Astrocyte (in vitro differentiated cells and primary cell): Measurements from ENCODE around the gene ZSCAN10. TPM values are rescaled to one million over a fixed set of nuclear protein-coding genes. Genes with fewer than 3 reads are reported as not detected.

Source experiments
- DNase-seq: peaks from one replicate; pipeline ENCODE4 v3.0.0-alpha.2; 2010; ENCODE audit warnings: low read depth
- FAIRE-seq: peaks from 2 replicates; lab custom pipeline; 2011; peaks lifted over from hg19 to GRCh38; lab: Jason Lieb, UNC
- H2AFZ ChIP-seq: 2 replicates; pipeline ENCODE4 v1.6.0; 2012; ENCODE audit warnings: low read depth, low read length, inconsistent platforms
- H3K27ac ChIP-seq: 2 replicates; pipeline ENCODE4 v1.5.1; 2011; ENCODE audit warnings: low read depth, low read length, inconsistent platforms
- H3K27me3 ChIP-seq: 2 replicates; pipeline ENCODE4 v1.6.0; 2011; ENCODE audit warnings: low read length, inconsistent platforms; ENCODE audit not compliant: insufficient read depth
- H3K36me3 ChIP-seq: 2 replicates; pipeline ENCODE4 v1.5.1; 2011; ENCODE audit warnings: low read length, inconsistent platforms; ENCODE audit not compliant: insufficient read depth
- H3K4me1 ChIP-seq: 2 replicates; pipeline ENCODE4 v1.5.1; 2011; ENCODE audit warnings: low read length, inconsistent platforms; ENCODE audit not compliant: insufficient read depth
- H3K4me2 ChIP-seq: 2 replicates; pipeline ENCODE4 v1.6.0; 2012; ENCODE audit warnings: low read length, inconsistent platforms
- H3K4me3 ChIP-seq: 2 replicates; pipeline ENCODE4 v1.5.1; 2011; ENCODE audit warnings: low read depth, mild to moderate bottlenecking, low read length, inconsistent platforms; ENCODE audit not compliant: insufficient read depth
- H3K79me2 ChIP-seq: 2 replicates; pipeline ENCODE4 v1.6.0; 2012; ENCODE audit warnings: mild to moderate bottlenecking, low read length, inconsistent platforms; ENCODE audit not compliant: insufficient read depth
- H3K9ac ChIP-seq: 2 replicates; pipeline ENCODE4 v1.6.0; 2012; ENCODE audit warnings: mild to moderate bottlenecking, low read length, inconsistent platforms
- H3K9me3 ChIP-seq: 2 replicates; pipeline ENCODE4 v1.5.1; 2012; ENCODE audit warnings: low read depth, mild to moderate bottlenecking, low read length, inconsistent platforms; ENCODE audit not compliant: insufficient read depth
- H4K20me1 ChIP-seq: 2 replicates; pipeline ENCODE4 v1.6.0; 2012; ENCODE audit warnings: low read length, inconsistent platforms; ENCODE audit not compliant: insufficient read depth
- H3K27ac Mint-ChIP-seq: one replicate; pipeline ENCODE4 v1.8.0; 2021; ENCODE audit warnings: mild to moderate bottlenecking, mixed read lengths; ENCODE audit not compliant: unreplicated experiment
- H3K27me3 Mint-ChIP-seq: one replicate; pipeline ENCODE4 v1.8.0; 2021; ENCODE audit warnings: low read depth, mixed read lengths; ENCODE audit not compliant: unreplicated experiment
- H3K36me3 Mint-ChIP-seq: one replicate; pipeline ENCODE4 v1.8.0; 2021; ENCODE audit warnings: low read depth, mixed read lengths; ENCODE audit not compliant: unreplicated experiment
- H3K4me1 Mint-ChIP-seq: one replicate; pipeline ENCODE4 v1.8.0; 2021; ENCODE audit warnings: low read depth, mixed read lengths; ENCODE audit not compliant: unreplicated experiment
- H3K4me3 Mint-ChIP-seq: one replicate; pipeline ENCODE4 v1.8.0; 2021; ENCODE audit warnings: mild to moderate bottlenecking, moderate library complexity, mixed read lengths; ENCODE audit not compliant: unreplicated experiment
- H3K9me3 Mint-ChIP-seq: one replicate; pipeline ENCODE4 v1.8.0; 2021; ENCODE audit warnings: mild to moderate bottlenecking, mixed read lengths; ENCODE audit not compliant: unreplicated experiment
- CTCF ChIP-seq: IDR thresholded peaks from 2 replicates; pipeline ENCODE4 v1.5.1; 2011; ENCODE audit warnings: low read depth, mild to moderate bottlenecking, inconsistent platforms, low read length, moderate library complexity; ENCODE audit not compliant: insufficient read depth
- EZH2 ChIP-seq: IDR thresholded peaks from 2 replicates; pipeline ENCODE4 v1.6.1; 2012; ENCODE audit warnings: mild to moderate bottlenecking, low read length, inconsistent platforms; ENCODE audit not compliant: insufficient read depth
- total RNA-seq: library from RNA; stranded (reverse); gene quantifications from 2 replicates; pipeline ENCODE4 v1.2.1, GENCODE V29; 2021

The ZSCAN10 gene
- total RNA-seq, 1 donor from 2014 or later = 0.25 TPM

- H4K20me1 ChIP-seq = peaks cover 4% of the 10 kb centered on the region
- no peak overlapping the region for H3K27ac ChIP-seq
- no peaks in the 10 kb centered on the region for H3K9me3 ChIP-seq
- Mint-ChIP-seq H3K4me1 (no peaks in the 10 kb centered on the region), H3K4me3 (no peak overlapping the region), H3K27ac (no peak overlapping the region), H3K9me3 (no peaks in the 10 kb centered on the region), H3K36me3 (peaks cover 4% of the 10 kb centered on the region), H3K27me3 (peaks cover 7% of the 10 kb centered on the region)
- H3K36me3 ChIP-seq = no peaks in the 10 kb centered on the region
- H3K79me2 ChIP-seq = no peaks in the 10 kb centered on the region
- H3K9ac ChIP-seq = no peak overlapping the region
- no peak overlapping the region for H3K4me2 ChIP-seq
- peaks cover 2% of the 10 kb centered on the region for H3K4me1 ChIP-seq
- no peaks in the 10 kb centered on the region for H3K27me3 ChIP-seq
- H2AFZ ChIP-seq = no peak overlapping the region
- no peak for FAIRE-seq
- H3K4me3 ChIP-seq = no peak overlapping the region
- TF ChIP-seq EZH2 = no peak
- TF ChIP-seq CTCF = no peak
- no peak for DNase-seq
Measured at GRCh38 chr16:3147757-3148104, 48.6 kb upstream of the ZSCAN10 start.

GRCh38 chr16:3147046-3147756 is 48.1 kb upstream of the ZSCAN10 start:
- H3K9me3 Mint-ChIP-seq = no peaks in the 10 kb centered on the region
- no peaks in the 10 kb centered on the region for H3K27me3 ChIP-seq
- no peak overlapping the region for H2AFZ ChIP-seq
- H3K27me3 Mint-ChIP-seq = peaks cover 7% of the 10 kb centered on the region
- FAIRE-seq (no peak), DNase-seq (no peak)
- no peak overlapping the region for H3K4me3 Mint-ChIP-seq
- peaks cover 8% of the 10 kb centered on the region for H3K36me3 Mint-ChIP-seq
- H3K9me3 ChIP-seq = no peaks in the 10 kb centered on the region
- no peak overlapping the region for H3K9ac ChIP-seq
- H4K20me1 ChIP-seq = no peaks in the 10 kb centered on the region
- H3K4me1 Mint-ChIP-seq = no peaks in the 10 kb centered on the region
- no peaks in the 10 kb centered on the region for H3K36me3 ChIP-seq
- no peaks in the 10 kb centered on the region for H3K79me2 ChIP-seq
- no peak for TF ChIP-seq CTCF
- TF ChIP-seq EZH2 = no peak
- H3K4me2 ChIP-seq = no peak overlapping the region
- H3K4me3 ChIP-seq = no peak overlapping the region
- H3K4me1 ChIP-seq = peaks cover 2% of the 10 kb centered on the region
- H3K27ac Mint-ChIP-seq = no peak overlapping the region
- no peak overlapping the region for H3K27ac ChIP-seq

- no peak overlapping the region for H3K4me2 ChIP-seq
- DNase-seq = no peak
- no peaks in the 10 kb centered on the region for H3K9me3 ChIP-seq
- Mint-ChIP-seq H3K27ac (no peak overlapping the region), H3K4me1 (no peaks in the 10 kb centered on the region), H3K27me3 (peaks cover 7% of the 10 kb centered on the region), H3K36me3 (peaks cover 11% of the 10 kb centered on the region), H3K4me3 (no peak overlapping the region), H3K9me3 (no peaks in the 10 kb centered on the region)
- no peak overlapping the region for H3K4me3 ChIP-seq
- H3K79me2 ChIP-seq = no peaks in the 10 kb centered on the region
- no peak overlapping the region for H3K9ac ChIP-seq
- H3K36me3 ChIP-seq = no peaks in the 10 kb centered on the region
- no peak overlapping the region for H3K27ac ChIP-seq
- TF ChIP-seq EZH2 (no peak), CTCF (no peak)
- no peak overlapping the region for H2AFZ ChIP-seq
- peaks cover 2% of the 10 kb centered on the region for H3K4me1 ChIP-seq
- FAIRE-seq = no peak
- H3K27me3 ChIP-seq = no peaks in the 10 kb centered on the region
- H4K20me1 ChIP-seq = no peaks in the 10 kb centered on the region
Measured at GRCh38 chr16:3145660-3146059, 46.6 kb upstream of the ZSCAN10 start.
